ENCODE measurements around the gene RPL37A. TPM values are rescaled to one million over a fixed set of nuclear protein-coding genes. Genes with fewer than 3 reads are reported as not detected.

The RPL37A gene
- total RNA-seq, 1 donor from 2014 or later = 2,461 TPM

GRCh38 chr2:216502381-216503158 is 3.9 kb downstream of the RPL37A start:
- TF ChIP-seq, protein P1, sequence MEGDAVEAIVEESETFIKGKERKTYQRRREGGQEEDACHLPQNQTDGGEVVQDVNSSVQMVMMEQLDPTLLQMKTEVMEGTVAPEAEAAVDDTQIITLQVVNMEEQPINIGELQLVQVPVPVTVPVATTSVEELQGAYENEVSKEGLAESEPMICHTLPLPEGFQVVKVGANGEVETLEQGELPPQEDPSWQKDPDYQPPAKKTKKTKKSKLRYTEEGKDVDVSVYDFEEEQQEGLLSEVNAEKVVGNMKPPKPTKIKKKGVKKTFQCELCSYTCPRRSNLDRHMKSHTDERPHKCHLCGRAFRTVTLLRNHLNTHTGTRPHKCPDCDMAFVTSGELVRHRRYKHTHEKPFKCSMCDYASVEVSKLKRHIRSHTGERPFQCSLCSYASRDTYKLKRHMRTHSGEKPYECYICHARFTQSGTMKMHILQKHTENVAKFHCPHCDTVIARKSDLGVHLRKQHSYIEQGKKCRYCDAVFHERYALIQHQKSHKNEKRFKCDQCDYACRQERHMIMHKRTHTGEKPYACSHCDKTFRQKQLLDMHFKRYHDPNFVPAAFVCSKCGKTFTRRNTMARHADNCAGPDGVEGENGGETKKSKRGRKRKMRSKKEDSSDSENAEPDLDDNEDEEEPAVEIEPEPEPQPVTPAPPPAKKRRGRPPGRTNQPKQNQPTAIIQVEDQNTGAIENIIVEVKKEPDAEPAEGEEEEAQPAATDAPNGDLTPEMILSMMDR (IDR thresholded peaks at IDR 0.05; ENCODE audit: insufficient read depth, low read length, severe bottlenecking) = no peak
- Histone ChIP-seq H3K27me3 (ENCODE audit: control insufficient read depth, insufficient read depth, low read length) (no peaks in the 10 kb centered on the region), H3K4me3 (ENCODE audit: low read depth, low read length) (no peak overlapping the region), H3K36me3 (ENCODE audit: control insufficient read depth, insufficient read depth, low read length) (peaks cover 27% of the 10 kb centered on the region)
- no peak for DNase-seq (ENCODE audit: low read depth)
- no peak for FAIRE-seq

DNA sequence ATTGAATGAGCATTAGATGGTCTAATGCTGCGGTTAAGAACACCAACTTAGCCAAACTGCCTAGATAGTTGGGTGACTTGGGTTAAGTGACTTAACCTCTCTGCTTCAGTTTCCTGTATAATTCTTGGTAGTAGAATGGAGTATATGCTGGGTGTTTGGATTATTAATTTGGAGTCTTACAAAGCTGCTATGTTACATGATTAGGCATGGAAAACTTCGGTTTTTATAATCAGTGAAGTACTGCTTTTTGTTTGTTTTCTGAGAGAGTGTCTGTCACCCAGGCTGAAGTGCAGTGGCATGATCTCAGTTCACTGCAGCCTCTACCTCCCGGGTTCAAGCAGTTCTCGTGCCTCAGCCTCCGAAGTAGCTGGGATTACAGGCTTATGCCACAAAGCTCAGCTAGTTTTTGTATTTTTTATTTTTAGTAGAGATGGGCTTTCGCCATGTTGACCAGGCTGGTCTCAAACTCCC is 4.5 kb downstream of the RPL37A start:
- TF ChIP-seq, protein P1 (IDR thresholded peaks at IDR 0.05; ENCODE audit: insufficient read depth, low read length, severe bottlenecking) = no peak
- Histone ChIP-seq H3K4me3 (ENCODE audit: low read depth, low read length) (no peak overlapping the region), H3K27me3 (ENCODE audit: control insufficient read depth, insufficient read depth, low read length) (no peaks in the 10 kb centered on the region), H3K36me3 (ENCODE audit: control insufficient read depth, insufficient read depth, low read length) (peaks cover 29% of the 10 kb centered on the region)
- no peak for DNase-seq (ENCODE audit: low read depth)
- no peak for FAIRE-seq

- Histone ChIP-seq H3K4me3 (ENCODE audit: low read depth, low read length) (no peak overlapping the region), H3K36me3 (ENCODE audit: control insufficient read depth, insufficient read depth, low read length) (peaks cover 31% of the 10 kb centered on the region), H3K27me3 (ENCODE audit: control insufficient read depth, insufficient read depth, low read length) (no peaks in the 10 kb centered on the region)
- TF ChIP-seq, protein P1 (IDR thresholded peaks at IDR 0.05; ENCODE audit: insufficient read depth, low read length, severe bottlenecking) = no peak
- no peak for DNase-seq (ENCODE audit: low read depth)
- no peak for FAIRE-seq
These were observed 5.2 kb downstream of the RPL37A start for GRCh38 chr2:216503697-216504375.

DNA sequence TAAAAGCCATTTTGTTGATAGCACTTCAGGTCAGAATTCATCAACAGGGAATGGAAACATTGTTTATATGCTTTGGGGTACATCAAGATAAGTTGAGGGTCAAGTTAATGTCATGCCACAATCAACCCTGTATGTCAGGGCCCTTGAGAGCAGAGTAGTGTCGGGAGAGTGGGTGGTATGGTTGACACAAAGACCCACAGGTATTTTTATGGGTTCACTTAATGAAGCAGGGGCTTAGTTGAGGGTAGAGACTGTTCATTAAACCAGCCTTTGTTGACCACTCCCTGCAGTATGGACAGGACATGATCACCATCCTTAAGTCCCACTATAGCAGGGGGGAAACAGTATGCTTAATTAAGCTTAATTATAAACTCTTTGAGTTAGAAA is 5.7 kb downstream of the RPL37A start:
- TF ChIP-seq, protein P1 (IDR thresholded peaks at IDR 0.05; ENCODE audit: insufficient read depth, low read length, severe bottlenecking) = no peak
- Histone ChIP-seq H3K27me3 (ENCODE audit: control insufficient read depth, insufficient read depth, low read length) (no peaks in the 10 kb centered on the region), H3K36me3 (ENCODE audit: control insufficient read depth, insufficient read depth, low read length) (peaks cover 31% of the 10 kb centered on the region), H3K4me3 (ENCODE audit: low read depth, low read length) (no peak overlapping the region)
- FAIRE-seq (no peak), DNase-seq (ENCODE audit: low read depth) (no peak)

DNA sequence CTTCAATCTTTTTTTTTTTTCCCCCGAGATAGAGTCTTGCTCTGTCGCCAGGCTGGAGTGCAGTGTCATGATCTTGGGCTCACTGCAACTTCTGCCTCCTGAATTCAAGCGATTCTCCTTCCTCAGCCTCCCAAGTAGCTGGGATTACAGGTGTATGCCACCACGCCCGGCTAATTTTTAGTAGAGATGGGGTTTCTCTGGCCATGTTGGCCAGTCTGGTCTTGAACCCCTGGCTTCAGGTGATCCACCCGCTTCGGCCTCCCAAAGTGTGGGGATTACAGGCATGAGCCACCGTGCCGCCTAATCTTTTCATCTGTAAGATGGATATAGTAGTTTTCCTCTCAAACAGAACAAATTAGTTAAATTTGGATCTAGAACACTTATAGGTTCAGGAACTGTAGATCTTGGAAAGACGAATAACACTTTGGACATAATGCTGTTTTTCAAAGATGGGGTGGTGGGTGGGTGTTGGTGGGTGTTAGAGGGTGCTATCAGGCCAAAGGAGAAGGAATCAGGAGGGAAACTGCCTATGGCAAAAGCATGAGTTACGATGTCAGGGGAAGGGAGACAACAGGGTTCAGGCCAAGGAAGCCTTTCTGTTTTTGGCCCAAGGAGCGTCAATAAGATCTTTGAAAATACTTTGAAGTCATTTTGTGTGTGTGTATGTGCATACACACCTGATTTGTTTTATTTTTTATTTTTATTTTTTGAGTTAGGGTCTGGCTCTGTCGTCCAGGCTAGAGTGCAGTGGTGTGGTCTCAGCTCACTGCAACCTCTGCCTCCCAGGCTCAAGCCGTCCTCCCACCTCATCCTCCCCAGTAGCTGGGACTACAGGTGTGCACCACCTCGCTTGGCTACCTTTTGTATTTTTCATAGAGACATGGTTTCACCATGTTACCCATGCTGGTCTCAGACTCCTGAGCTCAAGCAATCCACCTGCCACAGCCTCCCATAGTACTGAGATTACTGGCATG is 6.8 kb downstream of the RPL37A start:
- FAIRE-seq (no peak), DNase-seq (ENCODE audit: low read depth) (no peak)
- TF ChIP-seq, protein P1 (IDR thresholded peaks at IDR 0.05; ENCODE audit: insufficient read depth, low read length, severe bottlenecking) = no peak
- no peak overlapping the region for H3K4me3 ChIP-seq (ENCODE audit: low read depth, low read length)
- H3K27me3 ChIP-seq (ENCODE audit: control insufficient read depth, insufficient read depth, low read length) = no peaks in the 10 kb centered on the region
- peaks cover 27% of the 10 kb centered on the region for H3K36me3 ChIP-seq (ENCODE audit: control insufficient read depth, insufficient read depth, low read length)
